Activated CD4-positive, CD25-positive, alpha-beta regulatory T cell treated with anti-CD3 and anti-CD28 coated beads, Interleukin-2, amount 50 U/mL, for 72 hours (primary cell): ENCODE results near the gene SYTL5.

Source experiments
- DNase-seq: peaks from one replicate; pipeline ENCODE4 v3.0.0; 2021

Gene SYTL5

GRCh38 chrX:38151441-38151840, 145.1 kb downstream of the SYTL5 start:
- DNase-seq: no peak

GRCh38 chrX:38154340-38154739, 148.0 kb downstream of the SYTL5 start:
- no peak for DNase-seq

GRCh38 chrX:38154818-38155217, 148.5 kb downstream of the SYTL5 start:
- DNase-seq: no peak

DNA sequence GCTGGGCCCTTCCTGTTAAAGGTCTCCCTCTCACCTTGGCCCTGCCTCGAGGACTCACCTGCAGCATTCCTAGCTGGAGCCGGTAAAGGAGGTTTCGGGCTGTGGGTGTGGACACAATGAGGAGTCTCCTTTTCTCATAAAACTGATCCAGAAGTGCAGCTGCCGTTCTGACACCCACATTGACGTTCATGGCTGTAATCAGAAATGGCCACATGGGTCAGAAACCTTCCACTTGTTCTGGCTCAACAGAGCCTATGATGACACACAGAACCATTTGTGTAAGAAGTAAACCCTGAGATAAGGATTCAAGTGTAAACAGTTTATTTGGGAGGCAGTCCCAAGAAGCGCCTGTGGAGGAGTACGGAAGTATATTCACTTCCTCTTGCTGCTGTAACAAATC, 150.5 kb downstream of the SYTL5 start:
- no peak for DNase-seq

- DNase-seq: no peak
Measured at GRCh38 chrX:38163193-38163592, 156.8 kb downstream of the SYTL5 start.

- no peak for DNase-seq
Measured at GRCh38 chrX:38165023-38165422, 158.7 kb downstream of the SYTL5 start.

DNA sequence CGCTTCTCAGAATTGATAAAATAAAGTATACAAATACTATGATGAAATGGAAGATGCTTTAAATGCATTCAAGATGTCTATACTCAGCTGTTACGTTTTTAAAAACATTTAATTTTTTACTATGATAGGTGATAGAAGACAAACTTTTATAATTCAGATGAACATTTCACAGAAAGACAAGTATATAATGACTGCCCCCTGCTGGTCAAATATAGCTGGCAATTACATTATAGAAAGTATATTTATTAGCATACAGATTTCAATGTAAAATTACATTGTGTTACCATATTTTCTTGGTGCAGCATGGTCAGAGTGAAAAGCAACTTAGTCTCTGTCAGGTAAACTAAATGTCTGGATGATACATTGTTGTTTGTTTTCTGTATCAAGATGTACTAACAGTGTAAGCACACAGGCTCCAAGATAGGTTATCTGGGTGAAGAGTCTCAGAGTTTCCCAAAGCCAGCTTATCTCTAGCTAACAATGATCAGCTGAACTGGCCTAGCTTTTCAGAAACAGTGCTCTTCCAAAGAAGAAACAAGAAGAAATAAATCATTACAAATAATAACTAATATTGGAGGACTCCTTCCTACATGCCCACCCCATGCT, 160.2 kb downstream of the SYTL5 start:
- DNase-seq: no peak

- DNase-seq: no peak
Measured at GRCh38 chrX:38170556-38170955, 164.2 kb downstream of the SYTL5 start.

- DNase-seq: no peak
Measured at GRCh38 chrX:38172596-38172995, 166.2 kb downstream of the SYTL5 start.

- DNase-seq: no peak
Measured at GRCh38 chrX:38175139-38175538, 168.8 kb downstream of the SYTL5 start.

DNA sequence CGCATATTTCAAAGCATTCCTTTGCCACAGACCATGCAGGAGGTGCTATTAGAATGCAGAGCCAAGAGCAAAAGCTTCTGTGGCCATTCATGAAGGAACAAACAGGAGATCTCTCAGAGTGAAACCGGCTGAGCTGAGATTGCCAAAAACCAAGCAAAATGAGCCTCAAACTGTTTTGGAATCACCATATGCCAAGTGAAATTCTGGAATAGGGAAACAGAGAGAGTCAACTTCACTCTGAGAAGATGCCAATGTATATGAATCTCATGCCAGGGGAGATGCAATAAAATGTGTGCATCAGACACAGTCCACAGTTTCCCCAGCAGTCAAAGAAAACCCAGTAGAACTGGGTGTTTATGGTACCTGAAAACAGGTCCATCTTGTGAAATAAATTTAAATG, 172.0 kb downstream of the SYTL5 start:
- DNase-seq: no peak
